Uterus (tissue), 4 donors: Measurements from ENCODE around the gene DZIP1. TPM values are rescaled to one million over a fixed set of nuclear protein-coding genes. Genes with fewer than 3 reads are reported as not detected.

Experiments
- DNase-seq, 2 donors: peaks; one replicate each; pipeline ENCODE4 v3.0.0-alpha.2; 2019 to 2020
- H3K27ac ChIP-seq, 2 donors: fragments of 200-600 bp; sonication (generic); 1 replicate in 1 of 2; 2 replicates in 1 of 2; pipeline ENCODE4 v1.5.1; 2016 to 2018
- H3K27me3 ChIP-seq, 2 donors: fragments of 200-600 bp; sonication (generic); one replicate each; pipeline ENCODE4 v1.5.1; 2018 to 2019; ENCODE audit warnings: control low read depth in 1 of 2
- H3K36me3 ChIP-seq, 2 donors: fragments of 200-600 bp; sonication (generic); one replicate each; pipeline ENCODE4 v1.5.1; 2019; ENCODE audit warnings: control low read depth in 1 of 2
- H3K4me1 ChIP-seq, 2 donors: fragments of 200-600 bp; sonication (generic); one replicate each; pipeline ENCODE4 v1.5.1; 2018 to 2019; ENCODE audit warnings: control low read depth in 1 of 2
- H3K4me3 ChIP-seq, 2 donors: fragments of 200-600 bp; sonication (generic); 1 replicate in 1 of 2; 2 replicates in 1 of 2; pipeline ENCODE4 v1.5.1; 2018 to 2019; ENCODE audit warnings: mild to moderate bottlenecking in 1 of 2
- H3K9me3 ChIP-seq, 2 donors: fragments of 200-600 bp; sonication (generic); one replicate each; pipeline ENCODE4 v1.5.1; 2019; ENCODE audit warnings: control low read depth in 1 of 2
- POLR2A ChIP-seq, 2 donors: fragments of 450-650 bp; IDR thresholded peaks; one replicate each; pipeline ENCODE4 v1.6.1; 2016; ENCODE audit warnings: antibody characterized with exemption in 2 of 2, mild to moderate bottlenecking in 1 of 2, moderate library complexity in 1 of 2
- intact Hi-C: fragments of 100-400 bp; cut with DNase I; formaldehyde crosslinking; loops from one replicate; pipeline ENCODE4 v1.15.1; 2023; ENCODE audit warnings: low total_unique reads
- total RNA-seq, 4 donors: library from RNA; depleted of rRNA in 3 of 4; stranded (reverse); fragments of >200 nt in 3 of 4; gene quantifications; one replicate each; pipeline versions ENCODE4 v1.1.0 to v1.2.4, GENCODE V29; 2014 to 2023
- TF ChIP-seq, protein P1 (sequence below), 4 experiments: fragments of 200-600 bp in 2 of 4; fragments of 450-650 bp in 2 of 4; sonication (generic) in 2 of 4; IDR thresholded peaks; one replicate each; pipeline ENCODE4 v1.5.1; 2016 to 2019; ENCODE audit warnings: antibody characterized with exemption in 4 of 4, mild to moderate bottlenecking in 2 of 4, moderate library complexity in 1 of 4
- donor health status: DM: yes; HTN: yes; CAD: no.

The DZIP1 gene
- total RNA-seq, 4 donors from 2014 or later, result 24.1 to 65.3 (median 42.3) TPM

DNA sequence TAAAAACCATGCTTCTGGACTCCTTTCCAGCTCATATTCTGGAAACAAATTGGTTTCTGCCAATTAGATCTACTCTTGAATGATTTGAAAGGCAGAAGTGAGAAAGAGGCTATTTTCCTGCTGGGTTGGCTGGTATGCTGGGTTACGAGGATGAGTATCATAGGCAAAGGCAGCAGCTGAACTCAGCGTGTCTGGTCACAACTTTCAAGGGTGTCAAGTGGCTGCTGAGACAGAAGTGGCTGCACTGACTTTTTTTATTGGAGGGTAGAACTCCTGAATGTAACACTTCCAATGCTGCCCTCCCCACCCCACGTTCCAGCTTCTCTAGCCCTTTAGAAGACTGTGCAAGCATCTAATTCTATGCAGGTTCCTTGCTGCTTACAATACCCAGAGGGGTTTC, 8.3 kb upstream of the DZIP1 start:
- intact Hi-C loops, result no loop called here

DNA sequence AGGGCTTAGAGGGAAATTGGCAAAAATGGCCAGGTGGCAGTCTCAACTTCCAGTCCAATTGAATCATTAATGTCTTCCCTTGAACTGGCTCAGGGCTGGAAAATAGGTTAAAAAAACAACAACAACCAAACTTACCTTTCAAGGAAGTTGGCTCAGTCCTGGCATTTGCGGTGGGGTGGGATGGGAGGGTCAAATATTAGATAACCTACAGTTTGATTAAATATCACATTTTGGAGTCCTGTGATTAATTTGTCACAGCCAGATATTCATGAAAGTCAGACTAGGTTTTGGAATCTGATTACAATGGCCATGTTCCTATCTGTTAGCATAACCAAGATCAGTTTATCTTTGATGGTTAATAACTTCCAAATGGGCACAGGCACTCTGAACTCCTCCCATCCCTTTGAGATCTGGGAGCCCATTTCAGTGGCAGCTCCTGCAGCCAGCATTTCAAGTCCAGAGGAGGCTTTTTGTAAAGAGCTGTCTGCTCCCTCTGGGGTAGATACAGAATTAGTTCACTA, 7.8 kb upstream of the DZIP1 start:
- intact Hi-C loops, result no loop called here
- no peaks in the 10 kb centered on the region for H3K27me3 ChIP-seq
- H3K27ac ChIP-seq, result no peak overlapping the region

More for the DNA sequence above, 8.3 kb upstream of the DZIP1 start:
- no peaks in the 10 kb centered on the region for H3K9me3 ChIP-seq
- H3K4me3 ChIP-seq, result no peak overlapping the region
- no peaks in the 10 kb centered on the region for H3K27me3 ChIP-seq
- DNase-seq, result no peak
- no peak overlapping the region for H3K27ac ChIP-seq
- no peaks in the 10 kb centered on the region for H3K36me3 ChIP-seq
- no peak for TF ChIP-seq POLR2A (IDR thresholded peaks at IDR 0.05)
- TF ChIP-seq, protein P1, sequence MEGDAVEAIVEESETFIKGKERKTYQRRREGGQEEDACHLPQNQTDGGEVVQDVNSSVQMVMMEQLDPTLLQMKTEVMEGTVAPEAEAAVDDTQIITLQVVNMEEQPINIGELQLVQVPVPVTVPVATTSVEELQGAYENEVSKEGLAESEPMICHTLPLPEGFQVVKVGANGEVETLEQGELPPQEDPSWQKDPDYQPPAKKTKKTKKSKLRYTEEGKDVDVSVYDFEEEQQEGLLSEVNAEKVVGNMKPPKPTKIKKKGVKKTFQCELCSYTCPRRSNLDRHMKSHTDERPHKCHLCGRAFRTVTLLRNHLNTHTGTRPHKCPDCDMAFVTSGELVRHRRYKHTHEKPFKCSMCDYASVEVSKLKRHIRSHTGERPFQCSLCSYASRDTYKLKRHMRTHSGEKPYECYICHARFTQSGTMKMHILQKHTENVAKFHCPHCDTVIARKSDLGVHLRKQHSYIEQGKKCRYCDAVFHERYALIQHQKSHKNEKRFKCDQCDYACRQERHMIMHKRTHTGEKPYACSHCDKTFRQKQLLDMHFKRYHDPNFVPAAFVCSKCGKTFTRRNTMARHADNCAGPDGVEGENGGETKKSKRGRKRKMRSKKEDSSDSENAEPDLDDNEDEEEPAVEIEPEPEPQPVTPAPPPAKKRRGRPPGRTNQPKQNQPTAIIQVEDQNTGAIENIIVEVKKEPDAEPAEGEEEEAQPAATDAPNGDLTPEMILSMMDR (IDR thresholded peaks at IDR 0.05), result no peak
- H3K4me1 ChIP-seq, result no peaks in the 10 kb centered on the region

DNA sequence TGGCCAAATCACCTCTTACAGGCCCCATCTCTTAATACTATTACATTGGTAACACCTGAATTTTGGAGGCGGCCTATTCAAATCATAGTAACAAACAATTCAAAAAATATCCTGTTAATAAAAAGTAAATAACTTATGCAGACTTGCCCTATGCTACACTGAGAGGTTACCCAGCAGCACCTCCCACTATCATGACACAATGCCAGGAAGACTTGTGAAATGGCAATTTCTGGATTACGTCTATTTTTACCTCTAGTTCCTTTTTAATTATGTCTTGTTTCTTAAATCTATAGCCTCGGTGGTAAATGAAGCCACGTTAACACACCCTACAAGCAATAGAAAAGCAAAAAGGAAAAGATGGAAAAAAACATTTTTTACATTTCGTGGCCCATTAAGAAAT, 6.2 kb upstream of the DZIP1 start:
- no peak for TF ChIP-seq POLR2A (IDR thresholded peaks at IDR 0.05)
- TF ChIP-seq, protein P1 (IDR thresholded peaks at IDR 0.05), result no peak
- Histone ChIP-seq H3K4me3 (no peak overlapping the region), H3K27ac (no peak overlapping the region), H3K36me3 (no peaks in the 10 kb centered on the region), H3K9me3 (no peaks in the 10 kb centered on the region), H3K4me1 (no peaks in the 10 kb centered on the region), H3K27me3 (no peaks in the 10 kb centered on the region)
- intact Hi-C loops, result no loop called here
- DNase-seq, result no peak

More for the DNA sequence above, 7.8 kb upstream of the DZIP1 start:
- no peaks in the 10 kb centered on the region for H3K9me3 ChIP-seq
- DNase-seq, result no peak
- H3K36me3 ChIP-seq, result no peaks in the 10 kb centered on the region
- TF ChIP-seq POLR2A (IDR thresholded peaks at IDR 0.05), result no peak
- TF ChIP-seq, protein P1 (IDR thresholded peaks at IDR 0.05), result no peak
- H3K4me3 ChIP-seq, result no peak overlapping the region
- H3K4me1 ChIP-seq, result no peaks in the 10 kb centered on the region

DNA sequence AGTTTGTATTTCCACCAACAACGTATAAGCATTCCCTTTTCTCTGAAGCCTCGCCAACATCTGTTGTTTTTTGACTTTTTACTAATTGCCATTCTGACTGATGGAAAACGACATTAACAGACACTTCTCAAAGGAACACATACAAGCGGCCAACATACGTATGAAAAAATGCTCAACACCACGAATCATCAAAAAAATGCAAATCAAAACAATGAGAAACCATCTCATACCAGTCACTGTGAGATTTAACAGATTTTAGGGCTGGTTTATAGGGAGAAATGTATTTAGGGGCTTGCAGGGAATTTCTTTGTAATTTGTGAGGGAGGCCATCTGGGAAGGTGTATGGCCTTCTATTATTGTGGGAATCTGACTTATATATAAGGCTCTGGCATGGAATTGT, 2.8 kb upstream of the DZIP1 start:
- intact Hi-C loops, result no loop called here
- no peak overlapping the region for H3K4me3 ChIP-seq
- no peak overlapping the region for H3K27ac ChIP-seq
- TF ChIP-seq, protein P1 (IDR thresholded peaks at IDR 0.05), result no peak
- TF ChIP-seq POLR2A (IDR thresholded peaks at IDR 0.05), result no peak
- H3K27me3 ChIP-seq, result no peaks in the 10 kb centered on the region
- no peaks in the 10 kb centered on the region for H3K9me3 ChIP-seq
- no peak for DNase-seq
- H3K4me1 ChIP-seq, result no peaks in the 10 kb centered on the region
- no peaks in the 10 kb centered on the region for H3K36me3 ChIP-seq

DNA sequence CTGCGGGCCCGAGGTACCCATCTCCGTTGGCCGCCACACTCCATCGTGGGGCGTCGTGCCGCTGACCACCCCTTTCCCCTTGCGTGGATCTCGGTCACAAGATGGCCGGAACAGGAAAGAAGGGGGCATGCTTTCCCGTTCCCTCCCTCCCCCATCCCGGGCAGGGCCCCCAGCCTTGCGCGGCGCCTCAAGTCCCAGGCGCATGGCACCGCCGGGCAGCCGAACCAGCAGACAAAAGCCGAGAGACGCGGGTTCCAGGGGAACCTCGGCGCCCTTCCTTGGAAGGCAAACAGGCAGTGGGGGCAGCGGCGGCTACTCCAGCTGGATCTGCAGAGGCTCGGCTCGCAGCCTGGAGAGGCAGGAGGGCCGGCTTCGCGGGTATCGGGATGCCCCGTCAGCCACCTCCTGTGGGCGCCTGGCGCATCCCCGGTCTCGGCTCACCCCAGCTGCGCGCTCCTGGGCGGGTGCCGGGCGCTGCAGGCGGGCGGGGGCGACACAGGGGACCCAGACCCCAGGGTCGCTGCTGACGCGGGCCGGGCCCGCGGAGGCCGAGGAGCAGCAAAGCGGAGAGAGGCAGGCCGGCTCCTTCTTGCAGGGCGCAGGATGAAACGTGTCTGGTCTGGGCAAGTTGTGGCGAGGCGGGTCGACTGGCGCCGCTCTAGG, 439 bp downstream of the DZIP1 start:
- Histone ChIP-seq H3K27ac (peak overlapping the region; percentile 84 to 89), H3K36me3 (no peaks in the 10 kb centered on the region), H3K4me3 (peak overlapping the region; percentile 63 to 67), H3K27me3 (no peaks in the 10 kb centered on the region), H3K9me3 (no peaks in the 10 kb centered on the region), H3K4me1 (no peaks in the 10 kb centered on the region)
- intact Hi-C loops, result loop anchor here (5.0 kb wide), 1 partner anchor 33 kb away; the partner anchor contains the start of gene DNAJC3
- TF ChIP-seq POLR2A (IDR thresholded peaks at IDR 0.05), result no peak
- TF ChIP-seq, protein P1 (IDR thresholded peaks at IDR 0.05), result no peak
- DNase-seq, result peak; percentile 22 to 32
